HFFc6 (cell line): Measurements from ENCODE around the gene CTBS. TPM values are rescaled to one million over a fixed set of nuclear protein-coding genes. Genes with fewer than 3 reads are reported as not detected.
"Not testable (repeated sequence)": the region's sequence is repeated elsewhere in the genome, so short reads cannot be mapped to it uniquely, and the experiment has no call there.

Experiments used
- DNase-seq: peaks from one replicate; pipeline ENCODE4 v3.0.0-alpha.2; 2018
- H3K27ac Mint-ChIP-seq: 2 replicates; pipeline ENCODE4 v1.8.0; 2020; ENCODE audit warnings: mild to moderate bottlenecking, mixed read lengths
- H3K27me3 Mint-ChIP-seq: 2 replicates; pipeline ENCODE4 v1.8.0; 2021; ENCODE audit warnings: mild to moderate bottlenecking, moderate library complexity, mixed read lengths; ENCODE audit not compliant: insufficient read depth
- H3K36me3 Mint-ChIP-seq: 2 replicates; pipeline ENCODE4 v1.8.0; 2021; ENCODE audit warnings: low read depth, mixed read lengths
- H3K4me1 Mint-ChIP-seq: 2 replicates; pipeline ENCODE4 v1.8.0; 2020; ENCODE audit warnings: low read depth, mixed read lengths
- H3K4me3 Mint-ChIP-seq: 2 replicates; pipeline ENCODE4 v1.8.0; 2020; ENCODE audit warnings: mild to moderate bottlenecking, moderate library complexity, mixed read lengths
- H3K9me3 Mint-ChIP-seq: 2 replicates; pipeline ENCODE4 v1.8.0; 2020; ENCODE audit warnings: mild to moderate bottlenecking, mixed read lengths
- total RNA-seq, 6 experiments: library from RNA; stranded (reverse); fragmentation: NEBNext Ultra II Directional; extraction: Animal tissue kit (Norgen Biotek cat#: 25700); gene quantifications; 2 replicates in 1 of 6; 3 replicates in 5 of 6; pipeline ENCODE4 v1.2.3, GENCODE V29; 2021
- TF ChIP-seq, protein P1 (sequence below): fragments of 200-600 bp; sonication (generic); IDR thresholded peaks from 2 replicates; pipeline ENCODE4 v1.5.0; 2021; ENCODE audit warnings: antibody characterized with exemption, mild to moderate bottlenecking

CTBS gene
- total RNA-seq, 6 experiments from 2014 or later, result 15.4 to 21.2 (median 17.8) TPM

- H3K4me3 Mint-ChIP-seq, result no peak overlapping the region
- peaks cover 11% of the 10 kb centered on the region for H3K9me3 Mint-ChIP-seq
- TF ChIP-seq, protein P1, sequence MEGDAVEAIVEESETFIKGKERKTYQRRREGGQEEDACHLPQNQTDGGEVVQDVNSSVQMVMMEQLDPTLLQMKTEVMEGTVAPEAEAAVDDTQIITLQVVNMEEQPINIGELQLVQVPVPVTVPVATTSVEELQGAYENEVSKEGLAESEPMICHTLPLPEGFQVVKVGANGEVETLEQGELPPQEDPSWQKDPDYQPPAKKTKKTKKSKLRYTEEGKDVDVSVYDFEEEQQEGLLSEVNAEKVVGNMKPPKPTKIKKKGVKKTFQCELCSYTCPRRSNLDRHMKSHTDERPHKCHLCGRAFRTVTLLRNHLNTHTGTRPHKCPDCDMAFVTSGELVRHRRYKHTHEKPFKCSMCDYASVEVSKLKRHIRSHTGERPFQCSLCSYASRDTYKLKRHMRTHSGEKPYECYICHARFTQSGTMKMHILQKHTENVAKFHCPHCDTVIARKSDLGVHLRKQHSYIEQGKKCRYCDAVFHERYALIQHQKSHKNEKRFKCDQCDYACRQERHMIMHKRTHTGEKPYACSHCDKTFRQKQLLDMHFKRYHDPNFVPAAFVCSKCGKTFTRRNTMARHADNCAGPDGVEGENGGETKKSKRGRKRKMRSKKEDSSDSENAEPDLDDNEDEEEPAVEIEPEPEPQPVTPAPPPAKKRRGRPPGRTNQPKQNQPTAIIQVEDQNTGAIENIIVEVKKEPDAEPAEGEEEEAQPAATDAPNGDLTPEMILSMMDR, result no peak
- no peaks in the 10 kb centered on the region; the same call in 1 of the 2 replicates for H3K27me3 Mint-ChIP-seq
- H3K4me1 Mint-ChIP-seq, result peaks cover 29% of the 10 kb centered on the region
- DNase-seq, result no peak
- peak overlapping the region; percentile 11; the same call in 1 of the 2 replicates for H3K27ac Mint-ChIP-seq
- H3K36me3 Mint-ChIP-seq, result peaks cover 18% of the 10 kb centered on the region
These were observed 64.1 kb downstream of the CTBS start for GRCh38 chr1:84510165-84510564.

- TF ChIP-seq, protein P1, result no peak
- Mint-ChIP-seq H3K4me3 (no peak overlapping the region), H3K27ac (no peak overlapping the region)
These were observed 65.2 kb downstream of the CTBS start for GRCh38 chr1:84509029-84509428.

GRCh38 chr1:84508510-84508909 is 65.7 kb downstream of the CTBS start:
- H3K4me3 Mint-ChIP-seq, result no peak overlapping the region
- peaks cover 41% of the 10 kb centered on the region for H3K4me1 Mint-ChIP-seq
- H3K9me3 Mint-ChIP-seq, result peaks cover 11% of the 10 kb centered on the region
- no peaks in the 10 kb centered on the region; the same call in 1 of the 2 replicates for H3K27me3 Mint-ChIP-seq
- peaks cover 23% of the 10 kb centered on the region for H3K36me3 Mint-ChIP-seq
- peak overlapping the region; percentile 18; the same call in 1 of the 2 replicates for H3K27ac Mint-ChIP-seq
- TF ChIP-seq, protein P1, result no peak
- no peak for DNase-seq

More at GRCh38 chr1:84509029-84509428, 65.2 kb downstream of the CTBS start:
- no peak for DNase-seq
- Mint-ChIP-seq H3K9me3 (peaks cover 11% of the 10 kb centered on the region), H3K4me1 (peaks cover 36% of the 10 kb centered on the region), H3K36me3 (peaks cover 22% of the 10 kb centered on the region), H3K27me3 (no peaks in the 10 kb centered on the region; the same call in 1 of the 2 replicates)

DNA sequence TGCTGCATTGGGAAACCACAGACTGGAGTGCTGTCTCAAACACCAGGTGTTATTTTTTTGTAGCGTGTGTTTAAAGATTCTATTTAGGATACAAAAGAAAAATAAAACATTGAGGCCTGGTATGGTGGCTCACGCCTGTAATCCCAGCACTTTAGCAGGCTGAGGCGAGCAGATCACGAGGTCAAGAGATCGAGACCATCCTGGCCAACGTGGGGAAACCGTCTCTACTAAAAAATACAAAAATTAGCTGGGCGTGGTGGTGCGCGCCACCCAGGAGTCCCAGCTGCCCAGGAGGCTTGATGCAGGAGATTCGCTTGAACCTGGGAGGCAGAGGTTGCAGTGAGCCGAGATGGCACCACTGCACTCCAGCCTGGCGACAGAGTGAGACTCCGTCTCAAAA is 66.4 kb downstream of the CTBS start:
- H3K27me3 Mint-ChIP-seq, H3K27ac Mint-ChIP-seq, DNase-seq: not testable (repeated sequence)
- Mint-ChIP-seq H3K36me3 (peaks cover 27% of the 10 kb centered on the region), H3K4me1 (peaks cover 47% of the 10 kb centered on the region), H3K4me3 (peak overlapping the region; percentile 97; the same call in 1 of the 2 replicates), H3K9me3 (peaks cover 11% of the 10 kb centered on the region)

- Mint-ChIP-seq H3K36me3 (peaks cover 27% of the 10 kb centered on the region), H3K9me3 (peaks cover 11% of the 10 kb centered on the region), H3K27me3 (no peaks in the 10 kb centered on the region; the same call in 1 of the 2 replicates), H3K27ac (peak overlapping the region; percentile 99), H3K4me3 (peak overlapping the region; percentile 97), H3K4me1 (peaks cover 50% of the 10 kb centered on the region)
- DNase-seq, result no peak
- TF ChIP-seq, protein P1, result no peak
These were observed 67.3 kb downstream of the CTBS start for GRCh38 chr1:84506729-84507453.
